GM12878 (cell line): ENCODE data around the gene MAGI1. TPM values are rescaled to one million over a fixed set of nuclear protein-coding genes. Genes with fewer than 3 reads are reported as not detected.

ENCODE experiments used
- ATAC-seq: fragments of 200-7000 bp; cut with Tn5 transposase; 3 replicates; pipeline ENCODE4 v1.9.1; 2020; ENCODE audit warnings: mild to moderate bottlenecking, moderate library complexity
- BruUV-seq: library from RNA; stranded (reverse); fragments of 400-500 nt; replicated peaks from 2 replicates; lab custom pipeline; 2021; lab: Mats Ljungman, UMichigan
- CTCF ChIA-PET: fragments of 300-600 bp; sonication (Branson Sonifier 250); formaldehyde crosslinking; extraction: SDS; loops from one replicate; lab custom pipeline; 2021; ENCODE audit warnings: inconsistent platforms; lab: Yijun Ruan, JAX
- POLR2A ChIA-PET: fragments of 350-600 bp; formaldehyde crosslinking; extraction: SDS; loops from one replicate; lab custom pipeline; 2021; ENCODE audit warnings: inconsistent platforms; lab: Charles Lee
- RAD21 ChIA-PET: fragments of 300-600 bp; sonication (Branson Sonifier 250); formaldehyde crosslinking; loops from one replicate; lab custom pipeline; 2023; ENCODE audit warnings: antibody characterized with exemption; ENCODE audit not compliant: unreplicated experiment; lab: Charles Lee
- SMC1A ChIA-PET: fragments of 300-600 bp; sonication (Branson Sonifier 250); formaldehyde crosslinking; loops from one replicate; lab custom pipeline; 2023; ENCODE audit not compliant: unreplicated experiment, uncharacterized antibody; lab: Charles Lee
- DNase-seq: peaks from one replicate; pipeline ENCODE4 v3.0.0-alpha.2; 2011; ENCODE audit warnings: low read depth, low spot score
- FAIRE-seq: peaks from 3 replicates; lab custom pipeline; 2011; peaks lifted over from hg19 to GRCh38; lab: Jason Lieb, UNC
- H2AFZ ChIP-seq: 2 replicates; pipeline ENCODE4 v1.6.0; 2011; ENCODE audit warnings: low read depth, low read length, control low read depth; ENCODE audit not compliant: control insufficient read depth
- H3K27ac ChIP-seq: 2 replicates; pipeline ENCODE4 v1.5.1; 2011; ENCODE audit warnings: control low read depth; ENCODE audit not compliant: control insufficient read depth, insufficient read depth
- H3K27me3 ChIP-seq, 2 experiments: replicated peaks in 1 of 2; 2 replicates each; pipeline versions ENCODE4 v1.6.0 to v1.6.1; 2011; ENCODE audit warnings: low read length in 1 of 2; ENCODE audit not compliant: control insufficient read depth in 2 of 2, insufficient read depth in 2 of 2
- H3K36me3 ChIP-seq, 2 experiments: 2 replicates each; pipeline ENCODE4 v1.5.1; 2011; ENCODE audit warnings: low read length in 1 of 2; ENCODE audit not compliant: control insufficient read depth in 2 of 2, insufficient read depth in 2 of 2
- H3K4me1 ChIP-seq: 2 replicates; pipeline ENCODE4 v1.6.1; 2011; ENCODE audit warnings: mild to moderate bottlenecking, low read length, moderate library complexity, mixed read lengths; ENCODE audit not compliant: control insufficient read depth, insufficient read depth
- H3K4me2 ChIP-seq: 2 replicates; pipeline ENCODE4 v1.6.0; 2011; ENCODE audit warnings: control low read depth; ENCODE audit not compliant: control insufficient read depth, insufficient read depth
- H3K4me3 ChIP-seq: fragments of 200-600 bp; sonication (generic); 2 replicates; pipeline ENCODE4 v1.5.1; 2016
- H3K79me2 ChIP-seq: 2 replicates; pipeline ENCODE4 v1.6.0; 2011; ENCODE audit warnings: low read length; ENCODE audit not compliant: control insufficient read depth, insufficient read depth
- H3K9ac ChIP-seq: 2 replicates; pipeline ENCODE4 v1.8.0; 2011; ENCODE audit warnings: low read length, control low read depth, mixed read lengths; ENCODE audit not compliant: control insufficient read depth, insufficient read depth
- H3K9me3 ChIP-seq: replicated peaks from 3 replicates; pipeline ENCODE4 v1.5.1; 2011; ENCODE audit warnings: mild to moderate bottlenecking, low read length; ENCODE audit not compliant: control insufficient read depth, insufficient read depth
- H4K20me1 ChIP-seq: 2 replicates; pipeline ENCODE4 v1.6.0; 2011; ENCODE audit not compliant: control insufficient read depth, insufficient read depth
- EED ChIP-seq: sonication (generic); IDR thresholded peaks from 2 replicates; pipeline ENCODE4 v1.6.1; 2016; ENCODE audit warnings: antibody characterized with exemption, low read depth
- EGR1 ChIP-seq, 2 experiments: IDR thresholded peaks; 1 replicate in 1 of 2; 2 replicates in 1 of 2; pipeline ENCODE4 v1.6.1; 2011 to 2012; ENCODE audit warnings: low read depth in 2 of 2, low read length in 2 of 2, borderline replicate concordance in 1 of 2, mild to moderate bottlenecking in 1 of 2, moderate library complexity in 1 of 2
- HDAC2 ChIP-seq: fragments of 200-600 bp; sonication (generic); IDR thresholded peaks from 2 replicates; pipeline ENCODE4 v1.6.1; 2017
- POLR2AphosphoS5 ChIP-seq: IDR thresholded peaks from 2 replicates; pipeline ENCODE4 v1.6.1; 2011; ENCODE audit warnings: mild to moderate bottlenecking, low read length, inconsistent platforms
- SMAD1 ChIP-seq: fragments of 450-650 bp; IDR thresholded peaks from 2 replicates; pipeline ENCODE4 v1.6.1; 2018; ENCODE audit warnings: mild to moderate bottlenecking, low read depth; ENCODE audit not compliant: partially characterized antibody
- SMARCA5 ChIP-seq: fragments of 450-650 bp; IDR thresholded peaks from 2 replicates; pipeline ENCODE4 v1.6.1; 2017; ENCODE audit warnings: mild to moderate bottlenecking
- TCF7 ChIP-seq: IDR thresholded peaks from 2 replicates; pipeline ENCODE4 v1.6.1; 2014; ENCODE audit warnings: antibody characterized with exemption, borderline replicate concordance
- WRNIP1 ChIP-seq: IDR thresholded peaks from 2 replicates; pipeline ENCODE4 v1.6.1; 2011; ENCODE audit warnings: low read depth, low read length, improper control_type of control experiment, borderline replicate concordance
- ZNF24 ChIP-seq: fragments of 450-650 bp; IDR thresholded peaks from 2 replicates; pipeline ENCODE4 v1.6.1; 2017; ENCODE audit warnings: antibody characterized with exemption, mild to moderate bottlenecking
- WGBS: methylation state at CpG from one replicate; pipeline ENCODE4 v1.1.6; 2016; ENCODE audit warnings: low lambda C conversion rate; ENCODE audit not compliant: insufficient replicate concordance, insufficient coverage; ENCODE audit errors: missing lambda C conversion rate; 5-methylcytosine and 5-hydroxymethylcytosine counted together
- in situ Hi-C: fragments of 300-500 bp; cut with MboI; formaldehyde crosslinking; loops from 9 replicates; pipeline ENCODE4 v1.14.3; 2018; ENCODE audit warnings: mixed read lengths
- intact Hi-C: fragments of 100-400 bp; cut with micrococcal nuclease; formaldehyde crosslinking; loops from one replicate; pipeline ENCODE4 v1.14.2; 2022; ENCODE audit not compliant: unreplicated experiment
- polyA plus RNA-seq, 11 experiments: library from polyadenylated mRNA; depleted of rRNA in 4 of 11; unstranded in 6 of 11; stranded (reverse) in 5 of 11; fragments of >200 nt; fragmentation: Nextera tagmentation in 4 of 11; fragmentation: Illumina TruSeq in 1 of 11; extraction: Ambion mirVana in 4 of 11; extraction: Trizol in 1 of 11; gene quantifications; 1 replicate in 1 of 11; 2 replicates in 10 of 11; pipeline versions ENCODE4 v1.2.1 to v1.2.3, GENCODE V29; 2011 to 2016; ENCODE audit warnings: inconsistent platforms in 2 of 11, missing spikeins in 2 of 11, low read depth in 1 of 11
- total RNA-seq, 4 experiments: library from RNA; depleted of rRNA in 3 of 4; stranded (reverse); fragments of >200 nt in 3 of 4; fragmentation: Illumina TruSeq in 1 of 4; extraction: Trizol in 1 of 4; gene quantifications; 2 replicates each; pipeline versions ENCODE4 v1.2.1 to v1.2.3, GENCODE V29; 2013 to 2021
- TF ChIP-seq, protein P1 (sequence below): fragments of 450-650 bp; IDR thresholded peaks from 2 replicates; pipeline ENCODE4 v1.6.1; 2018; ENCODE audit warnings: borderline replicate concordance, mild to moderate bottlenecking; ENCODE audit not compliant: partially characterized antibody
- TF ChIP-seq, protein P2 (sequence below): fragments of 450-650 bp; IDR thresholded peaks from 2 replicates; pipeline ENCODE4 v1.6.1; 2017; ENCODE audit warnings: mild to moderate bottlenecking

MAGI1 gene
- total and polyA plus RNA-seq, 10 of the 15 experiments (the other 5 are each of a cell fraction or from before 2014, with no cell fraction given), result 0.02 to 3.3 (median 0.29) TPM; not detected in 1

DNA sequence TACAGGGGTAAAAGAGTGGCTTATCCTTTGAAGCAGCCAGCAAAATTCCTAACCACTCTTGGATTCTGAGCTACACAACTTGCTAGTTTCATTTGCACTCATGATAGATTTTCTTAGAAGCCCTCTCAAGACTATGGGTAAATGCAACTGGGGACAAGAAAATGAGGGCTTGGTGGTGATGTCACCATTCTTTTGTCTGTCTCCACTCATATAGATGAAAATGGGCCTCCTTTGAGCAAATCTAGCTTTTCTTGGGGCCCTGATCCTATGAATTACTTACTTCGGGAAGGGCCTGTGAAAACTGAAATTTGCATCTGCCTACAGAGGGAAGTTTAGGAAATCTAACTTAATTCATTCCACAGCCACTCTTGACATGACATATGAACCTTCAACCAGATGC is 486.3 kb downstream of the MAGI1 start (continued):
- no peak for TF ChIP-seq SMARCA5
- TF ChIP-seq WRNIP1, result no peak

DNA sequence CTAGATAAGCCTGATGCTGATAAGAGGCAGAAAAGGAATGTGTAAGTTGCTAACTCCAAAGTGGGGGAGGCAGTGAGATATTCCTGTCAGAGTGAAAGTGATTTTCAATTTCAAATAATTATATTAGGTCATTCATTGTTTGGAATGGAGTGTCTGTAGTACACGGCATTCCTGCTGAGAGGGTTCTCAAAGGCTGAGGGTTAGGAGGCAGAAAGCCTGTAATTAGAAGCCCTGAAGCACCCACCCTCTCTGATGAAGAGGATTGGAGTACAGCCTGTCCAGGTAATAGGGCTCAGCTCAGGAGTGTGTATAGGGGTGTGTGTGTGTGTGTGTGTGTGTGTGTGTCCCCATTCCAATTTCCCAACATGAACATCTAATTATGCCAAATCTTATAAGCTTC is 486.8 kb downstream of the MAGI1 start:
- H3K27ac ChIP-seq, result no peak overlapping the region
- intact Hi-C loops (no loop called here), in situ Hi-C loops (no loop called here)
- H3K4me1 ChIP-seq, result no peaks in the 10 kb centered on the region
- H3K36me3 ChIP-seq, result no peaks in the 10 kb centered on the region
- RAD21 ChIA-PET, result no interaction called here
- no TSS peak for BruUV-seq
- TF ChIP-seq POLR2AphosphoS5, result no peak
- no peak for TF ChIP-seq ZNF24
- TF ChIP-seq EGR1 (IDR thresholded peaks at IDR 0.05; ENCODE audit: borderline replicate concordance in 1 of 2, low read depth in 2 of 2, low read length in 2 of 2), result no peak
- TF ChIP-seq, protein P1, sequence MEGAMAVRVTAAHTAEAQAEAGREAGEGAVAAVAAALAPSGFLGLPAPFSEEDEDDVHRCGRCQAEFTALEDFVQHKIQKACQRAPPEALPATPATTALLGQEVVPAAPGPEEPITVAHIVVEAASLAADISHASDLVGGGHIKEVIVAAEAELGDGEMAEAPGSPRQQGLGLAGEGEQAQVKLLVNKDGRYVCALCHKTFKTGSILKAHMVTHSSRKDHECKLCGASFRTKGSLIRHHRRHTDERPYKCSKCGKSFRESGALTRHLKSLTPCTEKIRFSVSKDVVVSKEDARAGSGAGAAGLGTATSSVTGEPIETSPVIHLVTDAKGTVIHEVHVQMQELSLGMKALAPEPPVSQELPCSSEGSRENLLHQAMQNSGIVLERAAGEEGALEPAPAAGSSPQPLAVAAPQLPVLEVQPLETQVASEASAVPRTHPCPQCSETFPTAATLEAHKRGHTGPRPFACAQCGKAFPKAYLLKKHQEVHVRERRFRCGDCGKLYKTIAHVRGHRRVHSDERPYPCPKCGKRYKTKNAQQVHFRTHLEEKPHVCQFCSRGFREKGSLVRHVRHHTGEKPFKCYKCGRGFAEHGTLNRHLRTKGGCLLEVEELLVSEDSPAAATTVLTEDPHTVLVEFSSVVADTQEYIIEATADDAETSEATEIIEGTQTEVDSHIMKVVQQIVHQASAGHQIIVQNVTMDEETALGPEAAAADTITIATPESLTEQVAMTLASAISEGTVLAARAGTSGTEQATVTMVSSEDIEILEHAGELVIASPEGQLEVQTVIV, result no peak
- TF ChIP-seq SMAD1, result no peak
- no peak for TF ChIP-seq TCF7
- no peak for TF ChIP-seq SMARCA5
- TF ChIP-seq, protein P2, sequence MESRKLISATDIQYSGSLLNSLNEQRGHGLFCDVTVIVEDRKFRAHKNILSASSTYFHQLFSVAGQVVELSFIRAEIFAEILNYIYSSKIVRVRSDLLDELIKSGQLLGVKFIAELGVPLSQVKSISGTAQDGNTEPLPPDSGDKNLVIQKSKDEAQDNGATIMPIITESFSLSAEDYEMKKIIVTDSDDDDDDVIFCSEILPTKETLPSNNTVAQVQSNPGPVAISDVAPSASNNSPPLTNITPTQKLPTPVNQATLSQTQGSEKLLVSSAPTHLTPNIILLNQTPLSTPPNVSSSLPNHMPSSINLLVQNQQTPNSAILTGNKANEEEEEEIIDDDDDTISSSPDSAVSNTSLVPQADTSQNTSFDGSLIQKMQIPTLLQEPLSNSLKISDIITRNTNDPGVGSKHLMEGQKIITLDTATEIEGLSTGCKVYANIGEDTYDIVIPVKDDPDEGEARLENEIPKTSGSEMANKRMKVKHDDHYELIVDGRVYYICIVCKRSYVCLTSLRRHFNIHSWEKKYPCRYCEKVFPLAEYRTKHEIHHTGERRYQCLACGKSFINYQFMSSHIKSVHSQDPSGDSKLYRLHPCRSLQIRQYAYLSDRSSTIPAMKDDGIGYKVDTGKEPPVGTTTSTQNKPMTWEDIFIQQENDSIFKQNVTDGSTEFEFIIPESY, result no peak
- TF ChIP-seq EED, result no peak
- no peak for TF ChIP-seq HDAC2
- no peaks in the 10 kb centered on the region for H4K20me1 ChIP-seq
- FAIRE-seq, result no peak
- POLR2A ChIA-PET, result no interaction called here
- 67% methylated on average over 1 of the region's 1 CpG for whole genome bisulfite sequencing
- no peak overlapping the region for H3K9ac ChIP-seq
- DNase-seq, result no peak
- no peaks in the 10 kb centered on the region for H3K79me2 ChIP-seq
- CTCF ChIA-PET, result no interaction called here
- no peak for ATAC-seq
- H3K4me3 ChIP-seq, result no peak overlapping the region
- no peak overlapping the region for H3K4me2 ChIP-seq
- peaks cover 0 to 2% of the 10 kb centered on the region in 2 experiments; a peak in 1 of 4 replicates for H3K27me3 ChIP-seq
- SMC1A ChIA-PET, result interaction anchor here (1.4 kb wide), 1 partner anchor 9 kb away, joined by 5 read pairs; no protein-coding TSS in a partner anchor
- H2AFZ ChIP-seq, result no peak overlapping the region
- no peaks in the 10 kb centered on the region for H3K9me3 ChIP-seq
